Hippocampal formation (tissue), 2 donors: Measurements from ENCODE around the gene FSTL4.

ENCODE experiments used
- DNase-seq, 2 donors: peaks; one replicate each; lab custom pipeline; 2025; lab: John Stamatoyannopoulos, UW

Gene FSTL4

GRCh38 chr5:133514456-133514855, 97.9 kb downstream of the FSTL4 start:
- DNase-seq, result no peak

- DNase-seq, result no peak
These were observed 99.4 kb downstream of the FSTL4 start for GRCh38 chr5:133512896-133513295.

- no peak for DNase-seq
These were observed 100.6 kb downstream of the FSTL4 start for GRCh38 chr5:133511653-133512235.

- no peak for DNase-seq
These were observed 101.6 kb downstream of the FSTL4 start for GRCh38 chr5:133510634-133511262.

- DNase-seq, result no peak
These were observed 102.6 kb downstream of the FSTL4 start for GRCh38 chr5:133509742-133510079.

DNA sequence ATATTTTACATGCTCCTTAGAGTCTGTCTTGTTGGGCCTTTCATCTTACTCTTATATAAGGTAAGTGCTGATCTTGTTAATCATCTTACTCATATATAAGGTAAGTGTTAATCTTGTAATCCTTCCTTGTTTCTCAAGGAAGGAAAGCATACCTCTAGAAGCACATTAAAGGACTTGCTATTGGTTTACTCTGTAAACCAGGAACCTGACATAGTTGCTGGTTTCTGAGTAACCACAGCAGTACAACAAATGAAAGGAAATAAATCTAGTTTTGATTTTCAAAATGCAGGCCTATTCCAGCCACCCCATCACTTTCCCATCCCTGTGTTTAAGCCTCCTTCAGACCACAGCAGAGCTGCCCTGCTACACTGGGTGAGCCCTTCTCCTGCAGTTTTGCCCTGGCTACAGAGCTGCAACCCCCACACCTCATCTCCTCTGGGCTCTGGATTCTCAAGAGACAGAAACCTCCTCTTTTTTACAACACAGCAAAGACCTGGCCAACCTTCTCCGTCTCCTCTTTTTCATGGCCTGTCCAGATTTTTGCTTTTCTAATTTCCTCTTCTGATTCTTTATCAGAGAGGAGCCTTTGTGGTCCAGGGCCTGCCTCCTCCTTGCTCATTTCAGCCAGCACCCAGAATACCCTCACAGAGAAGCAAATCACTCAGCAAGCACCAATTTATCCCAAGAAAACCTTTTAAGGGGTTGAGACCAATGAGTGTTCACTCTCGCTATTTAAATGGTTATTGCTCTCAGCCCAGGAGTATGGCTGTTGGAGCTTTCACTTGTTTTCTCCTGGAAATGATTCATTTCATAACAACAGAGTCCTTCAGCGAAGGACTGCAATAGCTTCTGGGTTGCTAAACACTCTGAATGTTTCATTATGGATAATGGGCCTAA, 103.2 kb downstream of the FSTL4 start:
- no peak for DNase-seq

GRCh38 chr5:133508331-133508730, 104.0 kb downstream of the FSTL4 start:
- no peak for DNase-seq

GRCh38 chr5:133506181-133506580, 106.2 kb downstream of the FSTL4 start:
- no peak for DNase-seq

DNA sequence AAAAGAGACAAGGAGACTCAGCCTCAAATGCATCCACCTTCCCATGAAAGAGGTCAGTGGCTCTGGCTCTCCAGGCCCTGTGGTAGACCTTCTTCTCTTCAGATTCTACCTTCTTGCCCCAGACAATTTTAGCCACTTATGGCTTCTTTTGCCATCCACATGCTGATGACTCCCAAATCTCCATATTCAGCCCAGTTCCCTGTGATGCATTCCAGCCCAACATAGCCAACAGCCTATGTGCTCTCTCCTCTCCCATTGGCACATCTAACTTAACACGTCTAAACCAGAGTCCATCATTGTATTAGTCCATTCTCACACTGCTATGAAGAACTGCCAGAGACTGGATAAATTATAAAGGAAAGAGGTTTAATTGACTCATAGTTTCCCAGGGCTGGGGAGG, 108.8 kb downstream of the FSTL4 start:
- DNase-seq, result no peak

DNA sequence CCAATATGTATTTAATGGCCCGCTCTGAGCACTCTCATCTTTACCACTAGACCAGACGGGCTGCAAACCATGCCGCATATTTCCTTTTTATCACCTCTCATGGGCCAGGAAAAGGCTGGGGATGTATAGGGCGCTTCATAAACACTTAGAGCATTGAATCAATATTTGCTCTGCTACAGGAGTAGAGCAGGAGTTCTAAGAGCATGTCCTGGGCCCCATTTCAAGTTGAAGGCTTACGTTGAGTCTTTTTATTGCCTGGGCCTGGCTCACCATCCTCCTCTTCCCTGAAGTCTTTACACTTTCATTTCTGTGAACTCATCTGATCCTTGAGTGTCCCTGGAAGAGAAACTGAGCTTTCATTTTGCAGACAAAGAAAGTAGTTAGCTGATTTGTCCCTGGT, 112.4 kb downstream of the FSTL4 start:
- no peak for DNase-seq

- DNase-seq, result no peak
These were observed 114.6 kb downstream of the FSTL4 start for GRCh38 chr5:133497608-133498348.

DNA sequence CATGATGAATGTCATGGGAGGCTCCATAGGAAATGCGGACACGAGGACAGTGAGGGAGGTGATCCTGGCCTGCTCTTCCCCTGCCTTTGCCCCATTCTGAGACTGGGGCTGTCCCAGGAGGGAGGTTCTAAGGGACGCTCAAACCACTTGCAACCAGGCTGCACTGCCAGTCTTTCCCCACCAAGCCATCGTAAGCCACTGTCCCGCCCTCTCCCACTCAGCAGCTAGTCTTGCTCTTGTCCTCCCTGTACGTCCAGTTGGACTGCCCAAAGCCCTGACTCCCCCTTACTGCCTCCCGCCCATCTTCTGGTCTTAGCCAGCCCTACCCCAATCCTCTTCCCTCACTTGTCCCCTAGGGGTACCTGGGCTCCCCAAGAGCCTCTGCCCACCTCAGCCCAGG, 115.7 kb downstream of the FSTL4 start:
- DNase-seq, result no peak

DNA sequence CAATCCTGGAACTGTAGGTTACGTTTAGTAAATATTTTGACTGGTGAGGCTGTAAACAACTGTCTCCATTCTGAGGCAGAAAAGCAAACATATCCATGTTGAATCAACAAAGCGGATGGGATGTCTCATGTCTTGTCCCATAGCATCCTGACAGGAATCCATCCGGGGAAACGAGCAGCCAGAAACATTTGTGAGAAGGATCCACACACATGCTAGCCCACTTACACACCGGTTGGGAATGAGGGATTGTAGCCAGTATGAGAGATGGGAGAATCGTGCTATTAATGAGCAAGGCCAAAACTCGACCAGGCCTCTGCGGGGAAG, 117.5 kb downstream of the FSTL4 start:
- DNase-seq, result no peak

DNA sequence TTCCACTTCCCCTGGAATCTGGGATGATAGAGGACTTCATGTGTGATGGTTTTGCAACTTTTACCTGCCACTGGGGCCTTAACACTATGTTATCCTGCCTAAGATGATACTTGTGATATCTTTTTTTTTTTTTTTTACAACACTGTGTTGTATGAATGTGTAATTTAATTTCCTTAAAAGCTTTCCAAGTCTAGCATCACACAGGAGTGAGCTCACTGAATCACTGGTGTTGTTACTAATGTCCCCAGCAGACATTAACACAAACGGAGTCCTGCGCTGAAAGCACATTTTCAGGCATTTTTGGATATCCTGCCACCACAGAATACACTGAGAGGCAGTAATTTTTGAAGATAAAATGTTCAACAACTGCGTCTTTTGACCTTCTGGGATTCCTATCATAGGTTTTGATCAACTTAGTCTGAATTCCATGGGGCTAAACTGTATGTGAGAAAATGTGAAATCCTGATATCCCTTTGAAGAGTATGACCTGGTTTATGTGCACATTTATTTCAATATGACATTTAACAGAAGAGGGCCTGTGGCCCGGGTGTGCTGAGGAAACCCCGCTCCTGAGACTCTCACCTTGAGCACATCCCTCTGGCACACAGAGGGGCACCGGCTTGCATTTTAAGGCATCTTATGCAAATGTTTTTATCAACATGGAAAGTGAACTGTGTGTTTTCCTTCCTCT, 118.0 kb downstream of the FSTL4 start:
- no peak for DNase-seq

DNA sequence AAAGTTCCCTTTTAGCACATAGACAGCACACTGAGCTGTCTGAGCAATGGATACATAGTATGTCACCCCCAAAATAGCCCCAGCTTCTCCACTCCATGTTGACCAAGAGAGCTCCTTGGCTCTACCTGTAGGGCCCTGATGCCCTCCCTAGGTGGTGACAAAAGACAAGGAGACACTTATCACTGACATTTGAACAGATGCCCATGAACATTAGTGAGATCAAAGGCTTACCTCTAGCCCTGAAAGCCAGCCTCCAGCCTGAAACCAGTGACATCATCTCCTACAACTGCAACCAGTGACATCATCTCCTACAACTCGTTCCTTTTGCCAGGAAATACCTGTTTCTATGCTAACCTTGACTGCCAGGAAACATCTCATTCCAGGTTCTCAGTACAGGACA, 122.7 kb downstream of the FSTL4 start:
- no peak for DNase-seq

DNA sequence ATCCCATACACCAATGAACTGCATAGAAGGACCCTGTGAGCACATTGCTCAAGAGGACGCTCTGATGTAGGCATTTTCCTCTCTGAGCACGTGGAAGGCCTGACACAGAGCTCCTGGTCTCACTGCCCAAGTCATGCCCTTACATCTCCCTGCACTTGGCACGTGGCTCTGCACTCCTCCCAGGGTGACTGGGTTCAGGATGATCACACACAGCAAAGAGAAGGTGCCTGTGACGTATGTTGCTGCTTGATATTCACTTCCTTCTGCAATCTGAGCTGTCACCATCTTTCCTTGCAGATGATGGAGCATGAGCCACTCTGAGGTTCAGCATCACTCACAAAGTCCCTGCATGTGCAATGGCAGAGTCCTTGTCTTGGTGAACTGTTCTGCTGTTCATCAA, 125.2 kb downstream of the FSTL4 start:
- no peak for DNase-seq

DNA sequence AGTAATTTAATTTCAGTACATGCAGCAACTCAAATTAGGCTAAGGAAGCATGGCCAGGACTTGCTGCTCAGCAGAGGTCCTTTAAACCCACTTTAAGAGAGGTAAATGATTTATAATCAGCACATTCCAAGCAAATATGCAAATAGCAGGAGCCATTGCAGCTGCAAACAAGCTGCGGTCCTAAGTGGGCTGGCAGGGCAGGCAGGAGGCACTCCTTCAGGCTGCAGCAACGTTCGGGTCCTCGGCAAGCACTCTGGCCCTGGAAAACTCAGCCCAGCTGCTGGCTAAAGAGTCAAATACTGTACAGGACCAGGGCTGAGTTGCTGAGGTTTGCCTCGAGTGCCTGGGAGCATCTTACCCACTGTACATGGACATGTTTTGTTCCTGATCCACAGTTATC, 126.9 kb downstream of the FSTL4 start:
- no peak for DNase-seq

DNA sequence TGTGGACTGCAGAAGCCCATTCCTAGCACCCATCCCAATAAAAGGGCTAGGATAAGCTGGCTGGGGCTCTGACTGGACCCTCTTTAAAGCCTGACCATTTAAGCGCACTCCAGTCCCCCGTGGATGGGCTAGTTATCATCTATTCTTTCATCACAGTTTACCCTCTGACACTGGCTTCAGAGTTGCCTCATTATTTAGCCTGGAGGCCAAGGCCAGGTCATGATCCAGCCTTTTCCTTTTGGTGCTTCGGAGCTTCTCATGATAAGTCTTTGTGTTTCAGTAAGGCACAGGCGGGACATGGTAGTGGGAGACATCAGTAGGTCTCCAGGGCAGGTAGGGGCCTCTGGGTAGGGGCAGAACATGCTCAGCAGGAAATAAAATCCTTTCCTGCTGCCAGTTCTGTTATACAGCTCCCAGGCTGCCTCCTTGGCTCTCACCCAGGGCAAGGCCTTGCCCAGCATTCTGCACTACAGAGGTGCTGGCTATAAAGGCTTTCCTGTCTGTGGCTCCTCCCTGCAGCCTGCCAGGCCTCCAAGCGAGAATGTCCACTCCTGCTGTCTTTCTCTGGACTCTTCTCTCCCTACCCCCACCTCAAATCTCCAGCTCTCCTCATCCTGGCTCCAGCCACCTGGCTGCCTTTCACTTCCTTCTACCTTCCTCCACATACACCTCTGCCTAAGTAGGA, 128.8 kb downstream of the FSTL4 start:
- no peak for DNase-seq

DNA sequence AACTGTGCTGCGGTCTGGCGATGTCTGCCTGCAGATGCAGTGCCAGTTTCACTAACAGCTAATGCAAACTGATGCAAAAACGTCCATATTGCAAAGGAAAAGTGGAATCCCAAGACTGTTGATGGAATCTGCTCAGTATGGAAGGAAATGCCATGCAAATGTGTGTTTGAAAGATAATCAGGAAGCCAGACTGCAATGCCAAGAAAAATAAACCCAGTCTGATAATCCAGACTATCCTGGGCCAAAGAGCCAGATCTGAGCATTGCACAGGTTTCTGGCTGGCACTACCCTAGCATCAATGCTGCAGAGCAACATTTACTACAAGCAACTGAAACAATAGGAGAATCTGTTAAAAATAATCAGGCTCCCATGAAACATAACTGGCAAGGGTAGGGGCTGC, 130.3 kb downstream of the FSTL4 start:
- DNase-seq, result no peak

GRCh38 chr5:133480866-133481265, 131.5 kb downstream of the FSTL4 start:
- no peak for DNase-seq

GRCh38 chr5:133480366-133480765, 132.0 kb downstream of the FSTL4 start:
- no peak for DNase-seq
